Fibroblast of the aortic adventitia (primary cell): ENCODE results near the gene GBE1. TPM values are rescaled to one million over a fixed set of nuclear protein-coding genes. Genes with fewer than 3 reads are reported as not detected.

ENCODE experiments used
- DNase-seq: peaks from one replicate; pipeline ENCODE4 v3.0.0-alpha.2; 2010; ENCODE audit warnings: low read depth
- H3K4me3 ChIP-seq: 2 replicates; pipeline ENCODE4 v1.5.1; 2011; ENCODE audit warnings: low read depth, mild to moderate bottlenecking, control low read depth, low read length, moderate library complexity
- CTCF ChIP-seq: IDR thresholded peaks from 2 replicates; pipeline ENCODE4 v1.5.1; 2011; ENCODE audit warnings: mild to moderate bottlenecking, low read length, control low read depth, inconsistent platforms; ENCODE audit not compliant: insufficient read depth
- total RNA-seq: library from RNA; depleted of rRNA; stranded (reverse); fragments of >200 nt; gene quantifications from 2 replicates; pipeline ENCODE4 v1.2.3, GENCODE V29; 2012; ENCODE audit warnings: low replicate concordance

GBE1 gene
- total RNA-seq, 1 donor, result 204 TPM

- DNase-seq, result no peak
- TF ChIP-seq CTCF, result no peak
- H3K4me3 ChIP-seq, result no peak overlapping the region
Measured at GRCh38 chr3:81650187-81650586, 111.3 kb downstream of the GBE1 start.

GRCh38 chr3:81645248-81645647 is 116.2 kb downstream of the GBE1 start:
- no peak for DNase-seq
- no peak overlapping the region for H3K4me3 ChIP-seq
- no peak for TF ChIP-seq CTCF

- DNase-seq, result peak; percentile 41
- TF ChIP-seq CTCF, result peak; percentile 26
- no peak overlapping the region for H3K4me3 ChIP-seq
Measured at GRCh38 chr3:81643721-81644120, 117.7 kb downstream of the GBE1 start.

- DNase-seq, result no peak
- no peak overlapping the region for H3K4me3 ChIP-seq
- TF ChIP-seq CTCF, result no peak
Measured at GRCh38 chr3:81638480-81638879, 123.0 kb downstream of the GBE1 start.

- DNase-seq, result no peak
- TF ChIP-seq CTCF, result no peak
- no peak overlapping the region for H3K4me3 ChIP-seq
Measured at GRCh38 chr3:81632659-81633058, 128.8 kb downstream of the GBE1 start.

GRCh38 chr3:81624756-81625155 is 136.7 kb downstream of the GBE1 start:
- no peak overlapping the region for H3K4me3 ChIP-seq
- no peak for DNase-seq
- no peak for TF ChIP-seq CTCF

- H3K4me3 ChIP-seq, result no peak overlapping the region
- TF ChIP-seq CTCF, result no peak
- DNase-seq, result peak; percentile 3
Measured at GRCh38 chr3:81622395-81622794, 139.1 kb downstream of the GBE1 start.
